NCI-H1048 (cell line): Measurements from ENCODE around the gene ZNF385C.

ENCODE experiments used
- DNase-seq: peaks from one replicate; lab custom pipeline; 2025; lab: John Stamatoyannopoulos, UW

The ZNF385C gene

DNA sequence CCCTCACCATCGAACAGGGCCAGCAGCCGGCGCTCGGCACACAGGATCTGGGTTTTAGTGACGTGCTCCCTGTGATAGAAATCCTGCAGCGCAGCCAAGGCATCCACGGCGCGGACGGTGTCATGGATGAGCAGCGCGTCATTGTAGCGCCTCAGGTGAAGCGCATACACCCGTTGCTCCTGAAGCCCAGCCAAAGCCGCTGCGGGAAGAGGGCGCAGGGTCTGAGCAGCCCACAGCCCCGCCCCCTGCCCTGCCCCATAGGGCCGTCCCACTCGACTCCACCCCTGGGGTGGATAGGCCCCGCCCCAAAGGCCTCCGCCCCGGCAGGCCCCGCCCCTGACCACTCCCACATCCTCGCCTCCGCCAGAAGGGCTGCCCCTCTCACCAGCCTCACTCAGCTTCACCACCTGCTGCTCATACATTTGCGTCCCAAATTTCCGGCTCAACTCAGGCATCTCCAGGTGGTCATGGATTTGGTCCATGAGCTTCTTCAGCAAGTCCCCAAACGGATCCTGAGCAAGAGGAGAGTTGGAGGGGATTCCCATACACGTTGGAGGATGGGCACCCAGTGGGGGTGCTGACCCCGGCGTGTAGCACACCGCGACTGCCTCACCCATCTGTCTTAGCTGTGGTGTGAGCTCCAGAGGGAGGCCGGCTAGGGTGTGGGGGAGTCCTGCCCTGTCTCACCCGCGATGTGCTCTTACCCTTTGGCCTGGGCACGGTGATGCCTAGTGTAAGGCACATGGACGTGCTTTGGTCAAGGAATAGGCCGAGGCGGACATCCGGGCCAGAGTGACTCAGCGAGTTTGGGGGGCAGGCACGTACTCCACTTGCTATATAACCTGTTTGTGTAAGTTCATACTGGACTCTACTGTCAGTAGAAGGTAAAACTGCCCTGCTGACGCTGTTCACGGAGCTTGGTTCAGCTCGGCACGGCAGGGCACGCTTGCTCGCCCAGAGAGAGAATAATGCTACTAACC lies 9.6 kb upstream of the ZNF385C start:
- DNase-seq: peak; percentile 89

DNA sequence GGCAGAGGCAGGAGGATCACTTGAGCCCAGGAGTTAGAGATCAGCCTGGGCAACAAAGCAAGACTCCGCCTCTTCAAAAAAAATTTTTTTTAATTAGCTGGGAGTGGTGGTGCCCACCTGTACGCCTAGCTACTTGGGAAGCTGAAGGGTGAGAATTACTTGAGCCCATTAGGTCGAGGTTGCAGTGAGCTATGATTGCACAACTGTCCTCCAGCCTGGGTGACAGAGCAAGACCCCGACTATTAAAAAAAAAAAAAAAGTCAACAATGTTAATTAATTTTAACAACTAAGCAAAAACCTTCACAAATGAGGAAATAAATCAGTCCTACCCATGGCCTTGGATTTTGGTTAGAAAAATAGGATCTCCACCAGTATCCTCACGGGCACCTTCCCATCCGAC lies 8.9 kb upstream of the ZNF385C start:
- no peak for DNase-seq

DNA sequence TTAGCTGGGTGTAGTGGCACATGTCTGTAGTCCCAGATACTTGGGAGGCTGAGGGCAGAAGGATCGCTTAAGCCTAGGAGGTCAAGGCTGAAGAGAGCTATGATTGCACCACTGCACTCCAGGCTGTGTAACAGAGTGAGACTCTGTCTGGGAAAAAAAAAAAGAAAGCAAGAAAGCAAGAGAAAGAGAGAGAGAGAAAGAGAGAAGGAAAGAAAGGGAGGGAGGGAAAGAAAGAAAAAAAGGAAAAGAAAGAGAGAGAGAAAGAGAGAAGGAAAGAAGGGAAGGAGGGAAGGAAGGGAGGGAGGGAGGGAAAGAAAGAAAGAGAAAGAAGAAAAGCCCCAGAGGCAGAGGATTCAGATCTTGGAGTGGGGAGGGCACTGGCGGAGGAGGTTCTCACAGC lies 7.7 kb upstream of the ZNF385C start:
- DNase-seq: no peak

DNA sequence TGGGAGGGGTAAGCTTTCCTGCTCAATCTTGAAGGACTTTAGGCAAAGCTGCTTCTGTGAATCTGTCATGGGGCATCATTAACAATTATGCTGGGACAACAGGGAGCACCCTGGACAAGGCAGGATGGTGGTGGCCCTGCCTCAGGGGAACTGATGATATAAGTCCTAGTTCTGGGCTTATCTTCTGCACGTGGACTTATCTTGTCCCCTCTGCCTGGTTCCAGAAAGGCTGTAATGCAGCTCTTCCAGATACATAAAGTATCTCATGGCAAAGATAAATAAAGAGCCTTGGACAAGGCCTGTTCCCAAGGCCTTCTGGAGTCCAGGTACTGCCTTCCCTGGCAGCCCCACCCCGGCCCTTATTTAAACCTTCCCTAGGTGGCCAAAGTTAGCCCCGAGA lies 6.0 kb upstream of the ZNF385C start:
- no peak for DNase-seq

DNA sequence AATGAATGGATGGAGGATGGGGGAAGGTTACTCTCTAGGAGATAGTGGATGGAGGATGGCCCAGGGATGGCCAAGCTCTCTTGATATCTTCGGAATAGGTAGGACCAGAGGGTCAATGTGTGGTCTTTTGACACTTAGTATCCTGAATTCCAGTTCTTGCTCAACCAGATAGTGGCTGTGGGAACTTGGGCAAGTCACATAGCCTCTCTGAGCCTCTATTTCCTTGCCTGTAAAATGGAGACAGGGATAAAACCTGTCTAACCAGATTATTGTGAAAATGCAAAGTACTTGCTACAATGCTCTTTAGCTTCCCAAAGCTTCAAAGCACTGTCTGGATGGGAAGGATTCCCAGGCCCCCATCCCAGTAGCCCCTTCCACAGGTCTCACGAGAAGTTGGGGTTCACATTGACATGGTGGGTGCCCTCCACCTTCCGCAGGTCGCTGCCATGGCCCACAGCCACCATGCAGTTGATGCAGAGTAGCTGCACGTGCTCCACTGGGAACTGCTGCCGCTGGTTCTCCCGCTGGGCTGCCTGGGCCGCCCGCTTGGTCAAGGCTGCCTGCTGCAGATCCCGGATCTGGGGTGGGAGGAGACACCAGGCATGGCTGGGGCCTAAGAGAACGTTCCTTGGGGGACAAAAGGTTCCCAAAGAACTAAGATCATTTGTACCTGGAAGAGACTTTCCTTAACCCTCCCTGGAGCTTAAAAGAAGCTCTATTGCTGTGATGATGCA lies 5.1 kb upstream of the ZNF385C start:
- no peak for DNase-seq

DNA sequence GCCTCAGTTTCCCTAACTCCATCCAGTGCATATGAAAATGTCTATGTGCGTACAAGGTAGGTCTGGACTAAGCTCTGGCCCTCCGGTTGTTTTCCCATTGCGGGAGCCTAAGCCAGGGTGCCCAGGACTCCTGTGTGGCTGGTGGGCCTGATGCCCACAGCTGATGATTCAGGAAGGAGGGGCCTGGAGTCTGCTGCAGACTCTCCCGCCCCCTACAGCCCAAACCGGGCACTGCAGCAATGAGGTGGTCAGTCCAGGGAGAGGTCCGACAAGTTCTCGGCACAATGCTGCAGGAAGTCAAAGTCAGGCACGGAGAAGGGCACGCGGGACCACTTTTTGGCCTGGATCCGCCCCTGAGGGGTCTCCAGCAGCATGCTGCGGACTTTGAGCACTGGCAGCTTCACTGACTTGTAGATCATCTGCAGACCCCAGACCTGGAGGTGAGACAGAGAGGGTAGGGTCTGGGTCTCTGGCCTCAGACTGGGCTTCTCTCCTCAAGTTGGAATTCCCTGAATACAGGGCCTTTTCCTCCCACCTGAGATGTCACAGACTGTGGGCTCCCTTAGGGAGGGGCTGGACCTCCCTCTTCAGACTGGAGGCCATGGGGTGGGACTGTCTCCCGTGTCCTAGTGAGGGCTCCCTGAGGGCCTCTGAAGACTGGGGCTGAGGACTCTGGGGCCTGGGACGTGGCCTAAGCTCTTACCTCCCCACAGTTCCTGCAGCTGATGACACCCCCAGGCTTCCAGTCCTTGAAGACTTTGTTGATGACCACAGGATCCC lies 3.4 kb upstream of the ZNF385C start:
- peak; percentile 35 for DNase-seq

DNA sequence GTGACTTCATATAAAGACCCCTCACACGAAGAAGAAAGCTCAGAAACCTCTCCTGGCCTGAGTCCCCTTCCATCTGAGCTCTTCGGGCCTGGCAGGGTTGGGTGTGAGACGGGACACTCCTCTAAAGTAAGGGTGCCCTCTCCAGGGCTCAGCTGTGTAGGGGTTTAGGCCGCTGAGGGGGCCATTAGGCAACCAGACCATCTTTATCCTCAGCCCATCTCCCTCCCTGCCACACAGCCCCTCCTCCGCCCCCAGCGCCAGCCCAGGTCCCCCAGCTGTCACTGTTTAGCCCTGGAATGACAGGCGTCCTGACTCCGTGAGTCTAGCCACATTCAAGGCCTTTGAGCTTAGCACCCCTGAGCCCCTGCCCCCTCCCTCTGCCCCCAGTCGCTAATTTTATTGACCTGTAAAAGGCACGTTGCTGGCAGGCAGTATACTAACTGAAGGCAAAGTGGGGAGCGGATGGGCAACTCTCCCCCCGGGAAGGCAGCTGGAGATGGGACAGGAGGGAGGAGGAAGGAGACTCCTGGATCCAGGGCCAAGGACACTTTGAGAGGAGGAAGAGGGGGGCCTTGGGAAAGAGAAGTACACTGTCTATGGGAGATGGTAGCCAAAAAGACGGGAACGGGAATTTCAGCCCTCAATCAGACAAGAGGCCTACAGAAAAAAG lies 592 bp upstream of the ZNF385C start:
- DNase-seq: no peak

DNA sequence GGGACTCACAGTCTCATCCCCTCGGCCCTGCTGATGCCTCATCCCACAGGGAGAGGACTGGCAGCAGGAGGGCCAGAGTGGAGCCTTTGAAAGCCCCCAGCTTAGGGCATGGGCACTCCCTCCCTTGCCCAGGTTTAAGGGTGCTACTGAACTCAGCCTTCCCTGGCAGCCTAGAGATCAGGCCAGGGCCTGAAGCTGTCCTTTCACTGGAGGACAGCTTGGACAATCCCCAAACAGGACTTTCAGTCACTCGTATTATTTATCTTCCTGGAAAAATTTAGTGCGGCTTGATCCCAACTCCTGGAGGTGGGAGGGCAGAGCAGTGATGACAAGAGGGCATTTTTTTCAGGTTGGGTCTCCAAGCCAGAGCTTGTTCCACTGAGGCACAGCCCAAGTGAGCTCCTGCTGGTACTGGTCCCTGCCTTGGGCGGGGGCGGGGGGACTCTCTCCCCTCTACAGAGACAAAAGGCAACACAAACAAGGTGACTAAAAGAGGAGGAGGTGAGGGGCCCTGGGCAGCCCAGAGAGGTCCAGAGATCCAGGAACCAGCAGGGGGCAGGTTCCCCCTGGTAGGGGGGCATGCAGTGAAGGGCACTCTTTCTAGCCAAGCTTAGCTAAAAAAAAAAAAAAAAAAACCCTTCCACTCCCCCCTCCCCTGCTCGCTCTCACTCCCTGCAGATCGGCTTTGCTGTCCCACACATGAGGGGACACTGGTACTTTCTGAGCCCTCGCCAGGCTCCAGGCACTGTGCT lies 1.7 kb downstream of the ZNF385C start:
- no peak for DNase-seq

DNA sequence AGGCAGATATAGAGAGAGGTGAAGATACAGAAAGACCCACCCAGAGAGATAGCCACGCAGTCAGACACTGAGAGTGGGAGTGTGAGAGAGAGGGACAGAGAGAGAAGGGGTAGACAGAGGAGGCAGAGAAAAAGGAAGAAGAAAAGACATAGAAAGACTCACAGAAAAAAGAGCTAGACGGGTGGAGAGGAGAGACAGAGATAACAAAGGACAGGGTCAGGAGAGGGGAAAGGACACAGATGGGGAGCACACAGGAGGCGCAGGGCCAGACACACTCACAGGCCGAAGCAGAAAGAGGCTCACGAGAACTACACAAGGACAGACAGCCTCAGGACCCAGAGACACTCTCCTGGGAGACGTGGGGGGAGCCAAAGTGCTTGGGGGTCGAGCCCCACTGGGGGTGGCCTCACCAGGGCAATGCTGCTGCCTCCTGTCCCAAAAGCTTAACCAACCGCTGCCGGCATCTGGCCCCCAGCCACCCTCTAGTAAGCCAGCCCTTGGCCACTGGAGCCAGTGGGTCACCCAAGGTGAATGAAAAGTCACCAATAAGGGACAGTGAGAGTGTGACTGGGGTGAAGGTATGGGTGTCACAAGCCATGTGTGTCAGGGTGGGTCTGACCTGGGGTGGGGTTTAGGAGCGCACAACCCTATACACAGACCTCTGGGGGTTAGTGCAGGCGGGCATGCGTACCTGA lies 3.8 kb downstream of the ZNF385C start:
- DNase-seq: no peak

DNA sequence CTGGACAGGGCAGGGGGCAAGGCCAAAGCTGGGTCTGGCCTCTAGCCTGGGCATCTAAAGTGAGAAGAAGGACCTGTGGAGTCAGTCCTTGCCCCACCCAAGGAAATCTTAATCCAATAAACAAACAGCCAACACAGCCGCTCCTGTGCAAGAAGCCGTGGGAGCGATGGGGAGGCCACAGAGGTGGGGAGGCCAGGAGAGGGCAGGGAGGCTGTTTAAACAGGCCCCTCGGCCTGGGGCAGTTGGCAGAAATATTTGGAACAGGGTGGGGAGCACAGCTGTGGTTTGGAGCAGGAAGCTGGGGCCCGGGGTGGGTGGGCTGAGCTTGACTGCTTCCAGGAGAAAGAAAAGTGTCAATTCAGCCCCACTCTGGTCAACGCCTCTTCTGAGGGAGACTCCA lies 5.3 kb downstream of the ZNF385C start:
- no peak for DNase-seq

DNA sequence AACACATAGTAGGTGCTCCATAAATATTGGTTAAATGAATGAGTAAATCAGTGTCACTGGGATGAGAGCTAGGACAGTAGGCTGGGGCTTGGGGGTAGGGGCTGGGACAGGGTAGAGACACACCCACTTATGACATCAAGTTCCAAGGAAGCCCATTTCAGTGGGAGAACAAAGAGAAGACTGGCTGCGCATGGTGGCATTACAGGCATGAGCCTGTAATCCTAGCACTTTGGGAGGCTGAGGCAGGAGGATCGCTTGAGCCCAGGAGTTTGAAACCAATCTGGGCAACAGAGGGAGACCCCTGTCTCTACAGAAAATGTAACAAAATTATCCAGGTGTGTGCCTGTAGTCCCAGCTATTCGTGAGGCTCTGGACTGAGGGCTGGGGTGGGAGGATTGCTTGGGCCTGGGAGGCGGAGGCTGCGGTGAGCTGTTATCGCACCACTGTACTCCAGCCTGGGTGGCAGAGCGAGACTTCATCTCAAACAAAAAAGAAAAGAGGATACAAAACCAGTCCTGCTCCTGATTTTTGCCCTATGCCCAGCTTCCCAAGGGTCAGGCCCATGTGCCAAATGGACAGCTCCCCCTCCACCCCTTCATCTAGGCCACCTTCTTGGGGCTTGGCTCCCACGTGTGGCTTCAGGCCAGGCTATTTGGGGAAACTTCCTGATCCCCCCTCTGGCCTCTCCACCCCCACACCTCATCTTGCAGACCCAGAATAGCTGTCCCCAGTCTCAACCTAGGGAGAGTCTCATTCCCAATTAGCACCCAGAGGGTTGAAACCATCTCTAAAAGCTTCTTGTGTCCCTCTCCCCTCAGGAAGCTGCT lies 7.1 kb downstream of the ZNF385C start:
- DNase-seq: no peak

DNA sequence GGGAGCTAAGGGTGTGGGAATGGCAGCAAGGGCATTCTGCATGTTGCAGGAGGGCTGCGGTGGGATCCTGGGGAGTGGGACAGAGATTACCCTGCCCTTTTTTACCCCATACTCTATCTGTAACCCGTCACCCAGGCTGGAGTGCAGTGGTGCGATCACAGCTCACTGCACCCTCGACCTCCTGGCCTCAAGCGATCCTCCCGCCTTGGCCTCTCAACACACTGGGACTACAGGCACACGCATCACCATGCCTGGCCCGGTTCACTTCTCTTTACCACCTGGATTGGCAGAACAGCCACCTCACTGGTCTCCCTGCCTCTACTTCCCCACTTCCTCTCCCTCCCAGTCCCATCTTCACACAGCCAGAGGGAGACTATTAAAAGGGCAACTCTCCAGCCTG lies 9.5 kb downstream of the ZNF385C start:
- DNase-seq: no peak

DNA sequence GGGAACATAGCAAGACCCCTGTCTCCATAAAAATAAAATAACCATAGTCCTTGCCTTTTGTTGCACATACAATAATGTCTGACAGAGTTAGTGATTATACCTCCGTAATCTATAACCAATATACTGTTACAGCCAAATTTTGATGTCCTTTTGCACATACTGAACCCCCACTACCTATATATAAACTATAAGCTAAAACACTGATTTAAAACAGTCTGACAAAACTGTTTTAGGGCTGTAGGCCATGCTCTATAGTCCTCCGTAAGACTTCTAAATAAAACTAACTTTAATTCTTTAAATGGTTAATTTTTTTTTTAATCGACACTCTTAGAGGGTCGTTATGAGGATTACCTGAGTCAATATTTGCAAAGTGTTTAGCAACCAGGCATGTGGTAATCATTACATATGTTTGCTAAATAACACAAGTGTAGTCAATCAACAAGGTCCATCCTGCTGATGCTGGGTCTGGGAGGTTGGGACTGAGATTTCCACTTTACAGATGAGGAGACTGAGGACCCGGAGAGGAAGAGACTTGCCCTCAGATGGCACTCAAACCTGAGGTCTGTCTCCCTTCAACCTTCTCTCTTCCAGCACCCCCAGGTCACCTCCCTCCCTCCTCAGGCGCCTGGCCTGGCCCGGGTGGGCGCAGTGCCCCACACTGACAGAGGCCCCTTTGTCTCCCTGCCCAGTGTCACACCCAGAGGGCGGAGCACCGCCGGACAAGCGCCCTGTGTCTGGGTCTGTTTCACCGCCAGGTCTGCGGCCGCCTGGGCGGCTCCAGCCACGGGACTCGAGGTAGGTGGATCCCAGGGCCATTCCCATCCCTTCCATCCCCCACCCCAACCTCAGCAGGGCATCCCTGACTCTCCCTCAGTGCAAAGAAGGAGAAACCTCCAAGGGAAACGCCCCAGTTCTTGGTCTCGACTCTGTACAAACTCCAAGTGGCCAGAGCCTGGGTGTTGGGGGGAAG lies 10.3 kb downstream of the ZNF385C start:
- DNase-seq: no peak

DNA sequence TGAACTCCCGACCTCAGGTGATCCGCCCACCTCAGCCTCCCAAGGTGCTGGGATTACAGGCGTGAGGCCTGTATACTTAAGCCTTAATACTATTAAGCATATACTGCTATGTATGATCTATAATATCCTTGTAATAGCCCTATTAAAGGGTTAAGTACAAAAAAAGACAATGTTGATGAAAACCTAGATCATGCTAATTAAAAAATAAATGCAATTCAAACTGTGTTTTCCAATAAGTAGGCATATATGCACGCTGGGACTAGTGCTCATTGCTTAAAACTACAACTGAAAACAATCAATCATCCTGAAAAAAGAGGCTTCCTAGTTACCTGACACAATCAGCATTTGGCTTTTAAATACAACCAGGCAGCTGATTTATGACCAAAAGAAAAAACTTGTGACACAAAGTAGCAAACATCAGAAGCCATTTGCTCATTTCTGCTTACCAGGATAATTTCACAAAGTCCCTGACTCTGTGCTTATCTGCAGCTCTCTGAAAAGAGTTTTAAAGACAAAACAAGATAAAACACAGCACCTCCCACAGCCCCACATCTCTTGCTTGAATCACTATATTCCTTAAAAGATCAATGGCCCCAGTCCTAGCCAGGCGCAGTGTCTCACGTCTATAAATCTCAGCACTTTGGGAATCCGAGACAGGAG lies 11.1 kb downstream of the ZNF385C start:
- no peak for DNase-seq

DNA sequence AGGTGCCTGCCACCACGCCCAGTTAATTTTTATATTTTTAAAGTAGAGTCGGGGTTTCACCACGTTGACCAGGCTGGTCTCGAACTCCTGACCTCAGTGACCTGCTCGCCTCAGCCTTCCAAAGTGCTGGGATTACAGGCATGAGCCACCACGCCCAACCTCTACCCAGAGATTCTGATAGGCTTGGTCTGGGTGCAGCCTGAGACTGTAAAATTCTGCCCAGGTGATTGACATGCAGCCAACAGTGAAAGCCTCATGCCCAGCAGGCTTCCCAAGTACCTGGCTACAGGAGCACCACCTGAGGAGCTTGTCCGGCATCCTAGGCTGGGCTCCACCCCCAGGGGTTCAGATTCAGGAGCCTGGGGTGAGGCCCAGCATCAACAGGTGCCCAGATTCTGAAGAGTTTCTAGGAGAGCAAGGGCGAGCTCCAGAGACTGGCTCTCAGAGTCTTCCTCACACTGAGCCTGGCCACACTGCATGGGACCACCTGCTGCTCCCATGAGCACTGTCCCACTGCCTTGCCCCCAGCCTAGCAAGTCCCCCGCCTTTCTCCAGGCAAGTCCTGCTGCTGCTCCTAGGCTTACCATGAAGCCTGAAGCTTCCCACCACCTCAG lies 16.6 kb downstream of the ZNF385C start:
- DNase-seq: no peak

DNA sequence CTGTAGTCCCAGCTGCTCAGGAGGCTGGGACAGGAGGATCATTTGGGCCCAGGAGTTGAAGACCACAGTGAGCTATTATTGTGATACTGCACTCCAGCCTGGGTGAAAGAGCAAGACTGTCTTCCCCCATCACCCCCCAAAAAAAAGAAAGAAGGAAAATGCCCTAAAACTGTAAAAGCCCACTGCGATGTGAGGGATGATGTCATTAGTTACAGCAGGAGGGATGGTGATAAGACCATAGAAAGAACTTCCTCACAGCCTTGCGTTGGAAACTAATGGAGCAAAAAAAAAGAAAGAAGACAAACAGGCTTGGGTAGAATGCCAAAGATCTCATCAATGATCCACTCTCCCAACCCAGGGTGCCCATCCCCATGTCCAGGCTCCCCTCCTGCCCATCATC lies 18.7 kb downstream of the ZNF385C start:
- DNase-seq: no peak

DNA sequence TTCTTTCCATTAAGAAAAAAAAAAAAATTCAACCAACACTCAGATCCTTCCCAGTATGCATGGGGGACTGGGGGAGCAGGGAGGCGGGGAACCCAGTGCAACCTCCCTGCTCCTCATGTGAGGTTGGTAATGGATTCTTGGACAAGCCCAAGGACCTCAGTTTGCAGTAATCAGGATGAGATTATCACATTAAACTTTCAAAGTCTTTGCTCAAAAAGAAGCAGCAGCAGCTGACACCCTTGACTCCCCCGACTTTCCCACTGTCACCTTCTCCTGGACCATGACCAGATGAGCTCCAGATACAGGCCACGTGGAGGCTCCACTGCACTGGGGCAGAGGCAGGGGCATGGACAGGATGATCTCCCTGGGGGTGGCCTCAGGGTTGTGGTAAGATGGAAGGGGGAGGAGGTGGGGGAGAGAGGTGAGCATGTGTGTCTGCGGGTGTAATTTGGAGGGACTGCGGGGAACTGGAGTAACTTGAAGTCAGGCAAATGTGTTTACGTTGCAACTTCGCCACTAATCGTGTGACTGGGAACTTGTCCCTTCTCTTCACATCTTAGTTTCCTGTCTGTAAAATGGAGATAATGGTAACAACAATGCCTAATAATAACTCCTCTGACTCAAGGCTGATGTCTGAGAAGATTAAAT lies 19.8 kb downstream of the ZNF385C start:
- DNase-seq: no peak
